GM12864 (cell line): ENCODE data around the gene MLLT3.

Source experiments
- DNase-seq: peaks from one replicate; pipeline ENCODE4 v3.0.0-alpha.2; 2011; ENCODE audit warnings: low read depth
- H3K4me3 ChIP-seq: 2 replicates; pipeline ENCODE4 v1.5.1; 2011; ENCODE audit warnings: mild to moderate bottlenecking, low read depth, low read length, control low read depth
- CTCF ChIP-seq: IDR thresholded peaks from 2 replicates; pipeline ENCODE4 v1.5.1; 2011; ENCODE audit warnings: low read depth, mild to moderate bottlenecking, moderate library complexity, low read length, control low read depth, inconsistent platforms; ENCODE audit errors: missing control alignments

Gene MLLT3

GRCh38 chr9:20464242-20464641, 158.1 kb downstream of the MLLT3 start:
- H3K4me3 ChIP-seq, result no peak overlapping the region
- no peak for DNase-seq
- no peak for TF ChIP-seq CTCF

GRCh38 chr9:20463823-20464222, 158.5 kb downstream of the MLLT3 start:
- TF ChIP-seq CTCF, result no peak
- DNase-seq, result no peak
- H3K4me3 ChIP-seq, result no peak overlapping the region

DNA sequence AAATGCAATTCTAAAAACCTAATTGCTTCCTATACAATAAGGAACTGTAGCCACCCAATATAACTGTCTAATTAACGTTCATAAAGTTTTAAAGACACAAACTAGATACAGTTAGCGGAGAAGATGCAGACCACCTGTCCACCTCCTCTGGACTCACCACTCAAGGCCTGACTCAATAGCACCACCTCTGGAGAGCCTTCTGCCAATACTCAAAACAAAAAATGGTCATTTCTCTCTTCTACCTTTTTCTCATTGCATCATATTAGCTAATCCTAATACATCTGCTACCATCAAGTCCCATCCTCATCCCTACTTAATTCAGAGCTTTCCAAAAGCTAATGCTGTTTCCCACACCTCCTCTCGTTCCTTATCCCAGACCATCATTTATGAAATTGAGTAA, 159.9 kb downstream of the MLLT3 start:
- no peak overlapping the region for H3K4me3 ChIP-seq
- no peak for DNase-seq
- peak; percentile 18 for TF ChIP-seq CTCF

- no peak for DNase-seq
- TF ChIP-seq CTCF, result no peak
- no peak overlapping the region for H3K4me3 ChIP-seq
These were observed 175.0 kb downstream of the MLLT3 start for GRCh38 chr9:20447291-20447690.

DNA sequence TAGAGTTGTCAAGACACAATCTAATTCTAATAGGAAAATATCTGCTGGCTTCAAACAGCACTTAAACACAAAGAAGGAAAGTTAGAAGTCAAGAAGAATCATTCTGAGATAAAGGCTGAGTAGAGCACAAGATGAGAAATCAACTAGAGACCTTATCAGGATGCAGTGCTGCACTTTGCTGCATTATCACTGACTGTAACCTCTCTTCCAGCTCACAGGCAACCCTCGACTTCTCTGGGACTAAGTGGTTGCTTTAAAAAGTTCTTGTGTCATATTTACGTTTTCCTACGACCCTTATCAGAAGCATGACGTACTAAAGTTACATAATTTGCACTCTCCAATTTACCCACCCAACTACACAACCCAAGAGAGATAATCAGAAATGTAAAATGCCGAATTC, 176.1 kb downstream of the MLLT3 start:
- H3K4me3 ChIP-seq, result no peak overlapping the region
- no peak for TF ChIP-seq CTCF
- DNase-seq, result no peak

DNA sequence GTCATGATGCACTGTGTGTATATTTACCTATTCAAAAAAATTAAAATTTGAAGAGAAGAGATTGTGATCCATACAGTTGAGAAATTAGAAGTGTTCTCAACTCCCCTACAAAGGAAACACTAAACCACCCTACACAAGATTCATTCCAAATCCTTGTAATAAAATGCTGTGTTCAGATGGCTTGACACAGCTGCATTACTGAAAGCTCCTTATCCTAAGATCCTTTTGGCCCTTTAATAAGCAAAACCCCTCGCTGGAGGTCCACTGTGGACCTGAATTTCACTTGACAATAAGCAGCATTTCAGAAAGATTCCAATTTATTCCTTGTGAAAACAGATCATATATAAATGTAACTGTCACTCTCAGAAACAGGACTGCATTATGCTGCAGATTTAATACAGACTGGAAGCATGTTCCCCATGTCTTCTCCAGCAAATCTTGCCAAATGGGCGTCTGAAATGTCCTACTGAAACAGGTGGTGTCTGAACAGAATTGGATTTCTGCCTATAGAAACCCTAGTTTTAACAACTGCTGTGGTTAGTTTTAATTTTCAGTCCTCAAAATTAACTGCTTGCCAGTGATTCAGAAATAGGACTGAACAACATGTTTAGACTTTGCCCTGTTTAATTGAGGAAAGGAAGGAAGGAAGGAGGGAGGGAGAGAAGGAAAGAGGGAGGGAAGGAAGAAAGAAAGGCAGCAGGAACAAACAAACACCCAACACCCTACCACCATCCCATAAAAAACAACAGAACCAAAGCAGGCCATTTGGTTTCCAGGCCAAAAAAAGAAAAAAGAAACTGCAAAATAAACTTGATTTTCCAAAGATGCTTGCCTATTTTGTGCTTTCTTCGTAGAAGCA, 179.6 kb downstream of the MLLT3 start:
- no peak overlapping the region for H3K4me3 ChIP-seq
- DNase-seq, result no peak
- no peak for TF ChIP-seq CTCF
